ENCODE measurements around the gene ELAVL3.
A peak's percentile ranks its signal among the peaks of the same experiment; 100 is the strongest.
"Not testable (repeated sequence)": the region's sequence is repeated elsewhere in the genome, so short reads cannot be mapped to it uniquely, and the experiment has no call there.

Gene ELAVL3

GRCh38 chr19:11435057-11435832 lies 45.6 kb downstream of the ELAVL3 start, which contains the start of the genes ODAD3 and PRKCSH:
Gene ODAD3 (minus strand): TSS chr19:11435121. CDS start chr19:11435016, 105 bp downstream.
Gene PRKCSH (plus strand): TSS chr19:11435635. CDS start chr19:11436118, 483 bp downstream.
- DNase-seq, result peak; percentile 99

- DNase-seq, result no peak
Measured at GRCh38 chr19:11434703-11435056, 46.2 kb downstream of the ELAVL3 start.

GRCh38 chr19:11433526-11433925 lies 47.3 kb downstream of the ELAVL3 start:
- not testable (repeated sequence) for DNase-seq

- no peak for DNase-seq
Measured at GRCh38 chr19:11426656-11427055, 54.2 kb downstream of the ELAVL3 start.

- no peak for DNase-seq
Measured at GRCh38 chr19:11425719-11426457, 55.0 kb downstream of the ELAVL3 start.

GRCh38 chr19:11423791-11424181 lies 57.1 kb downstream of the ELAVL3 start:
- no peak for DNase-seq

GRCh38 chr19:11423164-11423790 lies 57.6 kb downstream of the ELAVL3 start:
- no peak for DNase-seq

GRCh38 chr19:11422163-11423065 lies 58.4 kb downstream of the ELAVL3 start:
- no peak for DNase-seq

- DNase-seq, result no peak
Measured at GRCh38 chr19:11421371-11422098, 59.3 kb downstream of the ELAVL3 start.

GRCh38 chr19:11420429-11421370 lies 60.1 kb downstream of the ELAVL3 start:
- DNase-seq, result no peak

GRCh38 chr19:11418549-11419506 lies 62.0 kb downstream of the ELAVL3 start, which contains the start of gene RGL3:
Gene RGL3 (minus strand): TSS chr19:11419314. CDS start chr19:11419278, 36 bp downstream.
- DNase-seq, result no peak

- DNase-seq, result no peak
Measured at GRCh38 chr19:11418094-11418548, 62.7 kb downstream of the ELAVL3 start.

- DNase-seq, result no peak
Measured at GRCh38 chr19:11416346-11417052, 64.3 kb downstream of the ELAVL3 start.

GRCh38 chr19:11414544-11414943 lies 66.3 kb downstream of the ELAVL3 start:
- DNase-seq, result no peak

- no peak for DNase-seq
Measured at GRCh38 chr19:11410682-11411081, 70.2 kb downstream of the ELAVL3 start.

- no peak for DNase-seq
Measured at GRCh38 chr19:11408591-11408990, 72.3 kb downstream of the ELAVL3 start.

- not testable (repeated sequence) for DNase-seq
Measured at GRCh38 chr19:11406703-11407236, 74.1 kb downstream of the ELAVL3 start.
